ENCODE results near the gene DCST2.

GRCh38 chr1:155063550-155064110 is 30.0 kb upstream of the DCST2 start, which contains the start of gene EFNA4:
- peak; percentile 26 to 71 (median 67) for TF ChIP-seq POLR2A (IDR thresholded peaks at IDR 0.05)
- TF ChIP-seq, protein P1, sequence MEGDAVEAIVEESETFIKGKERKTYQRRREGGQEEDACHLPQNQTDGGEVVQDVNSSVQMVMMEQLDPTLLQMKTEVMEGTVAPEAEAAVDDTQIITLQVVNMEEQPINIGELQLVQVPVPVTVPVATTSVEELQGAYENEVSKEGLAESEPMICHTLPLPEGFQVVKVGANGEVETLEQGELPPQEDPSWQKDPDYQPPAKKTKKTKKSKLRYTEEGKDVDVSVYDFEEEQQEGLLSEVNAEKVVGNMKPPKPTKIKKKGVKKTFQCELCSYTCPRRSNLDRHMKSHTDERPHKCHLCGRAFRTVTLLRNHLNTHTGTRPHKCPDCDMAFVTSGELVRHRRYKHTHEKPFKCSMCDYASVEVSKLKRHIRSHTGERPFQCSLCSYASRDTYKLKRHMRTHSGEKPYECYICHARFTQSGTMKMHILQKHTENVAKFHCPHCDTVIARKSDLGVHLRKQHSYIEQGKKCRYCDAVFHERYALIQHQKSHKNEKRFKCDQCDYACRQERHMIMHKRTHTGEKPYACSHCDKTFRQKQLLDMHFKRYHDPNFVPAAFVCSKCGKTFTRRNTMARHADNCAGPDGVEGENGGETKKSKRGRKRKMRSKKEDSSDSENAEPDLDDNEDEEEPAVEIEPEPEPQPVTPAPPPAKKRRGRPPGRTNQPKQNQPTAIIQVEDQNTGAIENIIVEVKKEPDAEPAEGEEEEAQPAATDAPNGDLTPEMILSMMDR (IDR thresholded peaks at IDR 0.05), result no peak

Measured in body of pancreas (tissue), 4 donors.